Vagina (tissue), 2 donors: ENCODE measurements around the gene OR10A6.

Experiments used
- CTCF ChIP-seq, 3 experiments: fragments of 450-650 bp in 2 of 3; fragments of 200-600 bp in 1 of 3; sonication (generic) in 1 of 3; IDR thresholded peaks; one replicate each; pipeline ENCODE4 v1.5.1; 2017 to 2019; ENCODE audit warnings: antibody characterized with exemption in 3 of 3, mild to moderate bottlenecking in 2 of 3, moderate library complexity in 2 of 3
- POLR2AphosphoS5 ChIP-seq, 2 donors: sonication (generic); formaldehyde crosslinking; IDR thresholded peaks; one replicate each; pipeline ENCODE4 v1.9.0; 2017; ENCODE audit warnings: antibody characterized with exemption in 2 of 2, mild to moderate bottlenecking in 2 of 2, low read depth in 1 of 2; ENCODE audit not compliant: insufficient read depth in 1 of 2

GRCh38 chr11:7882860-7883259, 48.2 kb downstream of the OR10A6 start:
- no peak for TF ChIP-seq CTCF (IDR thresholded peaks at IDR 0.05)
- no peak for TF ChIP-seq POLR2AphosphoS5 (IDR thresholded peaks at IDR 0.05; ENCODE audit: insufficient read depth in 1 of 2, low read depth in 1 of 2)
